OCI-LY1 (cell line): Measurements from ENCODE around the gene SLC2A11.
"Not testable (repeated sequence)": the region's sequence is repeated elsewhere in the genome, so short reads cannot be mapped to it uniquely, and the experiment has no call there.

ENCODE experiments used
- CTCF ChIP-seq: fragments of 200-600 bp; sonication (generic), shearing (Covaris generic); IDR thresholded peaks from 2 replicates; pipeline ENCODE4 v1.5.1; 2017; ENCODE audit warnings: mild to moderate bottlenecking, antibody characterized with exemption, low read length, moderate library complexity, mixed read lengths
- EZH2 ChIP-seq: fragments of 200-600 bp; sonication (generic), shearing (Covaris generic); IDR thresholded peaks from 2 replicates; pipeline ENCODE4 v1.8.0; 2017; ENCODE audit warnings: borderline replicate concordance, mixed run types, mild to moderate bottlenecking, antibody characterized with exemption, low read length, moderate library complexity, mixed read lengths

GRCh38 chr22:23907423-23907822, 49.7 kb downstream of the SLC2A11 start:
- TF ChIP-seq CTCF, EZH2: not testable (repeated sequence)
